ENCODE measurements around the gene ALOX15B.

DNA sequence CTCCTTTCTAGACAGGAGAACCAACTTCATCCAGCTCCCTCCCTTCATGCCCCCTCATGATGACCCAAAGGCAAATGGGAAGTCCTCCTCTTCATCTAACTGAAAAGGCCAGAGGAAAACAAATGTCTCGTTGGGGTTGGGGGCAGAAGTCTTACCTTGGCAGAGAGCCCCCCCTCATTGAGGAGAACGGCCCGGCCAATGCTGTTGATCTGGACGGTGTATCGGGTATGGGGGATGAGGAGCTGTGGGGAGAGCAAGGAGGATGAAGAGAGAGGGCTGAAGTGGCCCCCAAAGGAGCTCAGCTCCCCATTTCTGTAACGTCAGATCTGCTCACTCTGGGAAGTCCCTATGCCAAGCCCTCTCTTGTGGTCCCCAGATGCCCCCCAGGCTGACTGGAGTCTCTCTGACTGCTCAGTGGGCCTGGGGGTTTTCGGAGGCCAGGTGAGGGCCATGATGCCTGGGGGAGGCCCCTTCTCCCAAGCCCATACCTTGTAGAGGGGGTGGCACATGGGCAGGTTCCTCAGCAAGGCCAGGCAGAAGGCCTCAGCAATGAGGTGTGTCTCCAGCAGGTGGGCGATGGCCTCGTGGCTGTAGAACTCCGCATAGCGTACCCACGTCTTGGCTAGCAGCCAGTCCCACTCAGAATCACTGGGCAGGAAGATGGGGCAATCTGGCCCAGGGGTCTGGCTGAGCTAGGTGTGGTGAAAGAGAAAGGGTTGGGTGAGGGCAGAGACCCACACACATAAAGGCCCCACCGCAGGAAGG lies 37.8 kb downstream of the ALOX15B start:
- TF ChIP-seq CTCF (IDR thresholded peaks at IDR 0.05) = no peak
- no peak for TF ChIP-seq POLR2A (IDR thresholded peaks at IDR 0.05)
